ENCODE measurements around the gene APBB3. TPM values are rescaled to one million over a fixed set of nuclear protein-coding genes. Genes with fewer than 3 reads are reported as not detected.
A peak's percentile ranks its signal among the peaks of the same experiment; 100 is the strongest.

Gene APBB3
- total and polyA plus RNA-seq, 9 of the 15 experiments (the other 6 are each of a cell fraction or from before 2014, with no cell fraction given) = 0.17 to 24.3 (median 9.5) TPM

DNA sequence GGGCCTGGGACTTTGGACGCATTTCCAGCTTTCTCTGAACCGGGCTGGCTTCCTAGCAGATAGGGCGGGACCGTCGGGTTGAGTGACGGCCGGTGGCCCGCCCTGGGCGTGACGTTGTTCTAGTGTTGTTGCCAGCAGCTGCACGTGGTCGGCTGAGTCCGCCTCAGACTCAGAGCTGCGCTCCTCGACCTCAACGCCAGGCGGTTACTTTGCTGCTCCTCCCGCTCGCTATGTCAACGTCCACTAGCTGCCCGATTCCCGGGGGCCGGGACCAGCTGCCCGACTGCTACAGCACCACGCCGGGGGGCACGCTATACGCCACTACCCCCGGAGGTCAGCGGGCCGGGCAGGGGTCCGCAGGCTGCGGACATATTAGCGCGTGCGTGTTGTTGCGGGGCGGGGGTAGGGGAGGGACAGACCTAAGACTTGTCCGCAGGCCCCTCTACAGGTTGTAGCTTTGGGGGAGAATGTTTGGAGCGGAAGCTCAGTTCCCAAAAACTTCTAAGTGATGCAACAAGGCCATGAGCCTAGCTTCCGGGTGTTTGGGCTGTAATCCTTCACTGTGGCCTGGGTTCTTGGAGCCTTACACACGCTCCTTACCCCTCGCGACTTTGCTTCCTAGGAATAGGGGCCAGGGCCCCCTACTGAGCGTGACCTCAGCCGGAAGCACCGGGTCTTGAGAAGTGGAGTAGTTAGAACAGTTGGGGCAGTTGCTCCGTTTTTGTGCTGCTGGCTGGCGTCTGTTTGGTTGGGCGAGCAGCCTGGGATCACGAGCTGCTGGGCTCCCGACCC is 16.7 kb downstream of the APBB3 start, which contains the start of gene EIF4EBP3 (continued):
- TF ChIP-seq HINFP (tag; conservative IDR thresholded peaks at IDR 0.05; ENCODE audit: low read depth) (no peak), WHSC1 (IDR thresholded peaks at IDR 0.05; ENCODE audit: low read length) (no peak), ETS2 (tag; IDR thresholded peaks at IDR 0.05; ENCODE audit: borderline replicate concordance, poor library complexity, severe bottlenecking) (no peak), NELFE (IDR thresholded peaks at IDR 0.05; ENCODE audit: insufficient read depth, insufficient read length) (no peak), CREB3 (tag; conservative IDR thresholded peaks at IDR 0.05; ENCODE audit: low read depth) (0 out of 2 replicates have a peak, but pooled peaks have one; percentile 30), TCF7L2 (IDR thresholded peaks at IDR 0.05; ENCODE audit: low read depth, low read length) (no peak), KAT2B (IDR thresholded peaks at IDR 0.05; ENCODE audit: low read depth, low read length) (no peak), PCBP1 (IDR thresholded peaks at IDR 0.05; ENCODE audit: low read depth, low read length, poor library complexity, severe bottlenecking) (peak; percentile 91), TCF7 (IDR thresholded peaks at IDR 0.05; ENCODE audit: borderline replicate concordance) (no peak), ARID3B (CRISPR knock-in tag; IDR thresholded peaks at IDR 0.05; ENCODE audit: borderline replicate concordance) (no peak), SIN3A (IDR thresholded peaks at IDR 0.05; ENCODE audit: borderline replicate concordance in 2 of 2, control insufficient read depth in 1 of 2, low read depth in 2 of 2, low read length in 2 of 2) (peak; percentile 37 to 88; a peak in 1 of 4 replicates), ZNF239 (CRISPR knock-in tag; IDR thresholded peaks at IDR 0.05) (no peak)
- TF ChIP-seq, protein P1, sequence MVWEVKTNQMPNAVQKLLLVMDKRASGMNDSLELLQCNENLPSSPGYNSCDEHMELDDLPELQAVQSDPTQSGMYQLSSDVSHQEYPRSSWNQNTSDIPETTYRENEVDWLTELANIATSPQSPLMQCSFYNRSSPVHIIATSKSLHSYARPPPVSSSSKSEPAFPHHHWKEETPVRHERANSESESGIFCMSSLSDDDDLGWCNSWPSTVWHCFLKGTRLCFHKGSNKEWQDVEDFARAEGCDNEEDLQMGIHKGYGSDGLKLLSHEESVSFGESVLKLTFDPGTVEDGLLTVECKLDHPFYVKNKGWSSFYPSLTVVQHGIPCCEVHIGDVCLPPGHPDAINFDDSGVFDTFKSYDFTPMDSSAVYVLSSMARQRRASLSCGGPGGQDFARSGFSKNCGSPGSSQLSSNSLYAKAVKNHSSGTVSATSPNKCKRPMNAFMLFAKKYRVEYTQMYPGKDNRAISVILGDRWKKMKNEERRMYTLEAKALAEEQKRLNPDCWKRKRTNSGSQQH (CRISPR knock-in tag; IDR thresholded peaks at IDR 0.05) = no peak
- TF ChIP-seq, protein P2, sequence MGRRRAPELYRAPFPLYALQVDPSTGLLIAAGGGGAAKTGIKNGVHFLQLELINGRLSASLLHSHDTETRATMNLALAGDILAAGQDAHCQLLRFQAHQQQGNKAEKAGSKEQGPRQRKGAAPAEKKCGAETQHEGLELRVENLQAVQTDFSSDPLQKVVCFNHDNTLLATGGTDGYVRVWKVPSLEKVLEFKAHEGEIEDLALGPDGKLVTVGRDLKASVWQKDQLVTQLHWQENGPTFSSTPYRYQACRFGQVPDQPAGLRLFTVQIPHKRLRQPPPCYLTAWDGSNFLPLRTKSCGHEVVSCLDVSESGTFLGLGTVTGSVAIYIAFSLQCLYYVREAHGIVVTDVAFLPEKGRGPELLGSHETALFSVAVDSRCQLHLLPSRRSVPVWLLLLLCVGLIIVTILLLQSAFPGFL (CRISPR knock-in tag; IDR thresholded peaks at IDR 0.05) = 0 out of 2 replicates have a peak, but pooled peaks have one; percentile 29
- TF ChIP-seq, protein P3, sequence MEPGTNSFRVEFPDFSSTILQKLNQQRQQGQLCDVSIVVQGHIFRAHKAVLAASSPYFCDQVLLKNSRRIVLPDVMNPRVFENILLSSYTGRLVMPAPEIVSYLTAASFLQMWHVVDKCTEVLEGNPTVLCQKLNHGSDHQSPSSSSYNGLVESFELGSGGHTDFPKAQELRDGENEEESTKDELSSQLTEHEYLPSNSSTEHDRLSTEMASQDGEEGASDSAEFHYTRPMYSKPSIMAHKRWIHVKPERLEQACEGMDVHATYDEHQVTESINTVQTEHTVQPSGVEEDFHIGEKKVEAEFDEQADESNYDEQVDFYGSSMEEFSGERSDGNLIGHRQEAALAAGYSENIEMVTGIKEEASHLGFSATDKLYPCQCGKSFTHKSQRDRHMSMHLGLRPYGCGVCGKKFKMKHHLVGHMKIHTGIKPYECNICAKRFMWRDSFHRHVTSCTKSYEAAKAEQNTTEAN (CRISPR knock-in tag; IDR thresholded peaks at IDR 0.05) = peak; percentile 45; the same call in 1 of the 2 replicates
- TF ChIP-seq, protein P4, sequence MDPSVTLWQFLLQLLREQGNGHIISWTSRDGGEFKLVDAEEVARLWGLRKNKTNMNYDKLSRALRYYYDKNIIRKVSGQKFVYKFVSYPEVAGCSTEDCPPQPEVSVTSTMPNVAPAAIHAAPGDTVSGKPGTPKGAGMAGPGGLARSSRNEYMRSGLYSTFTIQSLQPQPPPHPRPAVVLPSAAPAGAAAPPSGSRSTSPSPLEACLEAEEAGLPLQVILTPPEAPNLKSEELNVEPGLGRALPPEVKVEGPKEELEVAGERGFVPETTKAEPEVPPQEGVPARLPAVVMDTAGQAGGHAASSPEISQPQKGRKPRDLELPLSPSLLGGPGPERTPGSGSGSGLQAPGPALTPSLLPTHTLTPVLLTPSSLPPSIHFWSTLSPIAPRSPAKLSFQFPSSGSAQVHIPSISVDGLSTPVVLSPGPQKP (CRISPR knock-in tag; IDR thresholded peaks at IDR 0.05) = no peak

Measured in K562 (cell line).